Activated CD8-positive, alpha-beta T cell treated with anti-CD3 and anti-CD28 coated beads for 36 hours (primary cell): ENCODE data around the gene MCM3AP. TPM values are rescaled to one million over a fixed set of nuclear protein-coding genes. Genes with fewer than 3 reads are reported as not detected.

Experiments
- ATAC-seq: fragments of 200-7000 bp; cut with Tn5 transposase; one replicate; pipeline ENCODE4 v1.10.0; 2021; ENCODE audit warnings: mild to moderate bottlenecking, moderate library complexity
- CTCF ChIA-PET: fragments of 350-600 bp; sonication (Branson Sonifier 250); formaldehyde crosslinking; loops from one replicate; lab custom pipeline; 2021; ENCODE audit warnings: antibody characterized with exemption; lab: Charles Lee
- POLR2A ChIA-PET: fragments of 350-600 bp; sonication (Branson Sonifier 250); formaldehyde crosslinking; loops from one replicate; lab custom pipeline; 2021; ENCODE audit warnings: antibody characterized with exemption; lab: Charles Lee
- DNase-seq: peaks from one replicate; pipeline ENCODE4 v3.0.0-alpha.2; 2020
- H3K27ac Mint-ChIP-seq: one replicate; pipeline ENCODE4 v1.8.0; 2021; ENCODE audit warnings: mild to moderate bottlenecking, mixed read lengths
- H3K27me3 Mint-ChIP-seq: one replicate; pipeline ENCODE4 v1.8.0; 2021; ENCODE audit warnings: mixed read lengths
- H3K36me3 Mint-ChIP-seq: one replicate; pipeline ENCODE4 v1.8.0; 2021; ENCODE audit warnings: low read depth, mixed read lengths
- H3K4me1 Mint-ChIP-seq: one replicate; pipeline ENCODE4 v1.8.0; 2021; ENCODE audit warnings: low read depth, mixed read lengths
- H3K4me3 Mint-ChIP-seq: one replicate; pipeline ENCODE4 v1.8.0; 2021; ENCODE audit warnings: mild to moderate bottlenecking, moderate library complexity, mixed read lengths
- H3K9me3 Mint-ChIP-seq: one replicate; pipeline ENCODE4 v1.8.0; 2021; ENCODE audit warnings: mixed read lengths
- intact Hi-C: fragments of 100-400 bp; cut with micrococcal nuclease; formaldehyde crosslinking; loops from one replicate; pipeline ENCODE4 v1.10.0; 2022
- total RNA-seq, 2 experiments: library from RNA; stranded (reverse); gene quantifications; one replicate each; pipeline ENCODE4 v1.2.3, GENCODE V29; 2021
- TF ChIP-seq, protein P1 (sequence below): fragments of 200-600 bp; IDR thresholded peaks from one replicate; pipeline ENCODE4 v1.8.0; 2022; ENCODE audit warnings: antibody characterized with exemption, mild to moderate bottlenecking

MCM3AP gene
- total RNA-seq, 2 experiments from 2014 or later = 108 to 112 TPM

DNA sequence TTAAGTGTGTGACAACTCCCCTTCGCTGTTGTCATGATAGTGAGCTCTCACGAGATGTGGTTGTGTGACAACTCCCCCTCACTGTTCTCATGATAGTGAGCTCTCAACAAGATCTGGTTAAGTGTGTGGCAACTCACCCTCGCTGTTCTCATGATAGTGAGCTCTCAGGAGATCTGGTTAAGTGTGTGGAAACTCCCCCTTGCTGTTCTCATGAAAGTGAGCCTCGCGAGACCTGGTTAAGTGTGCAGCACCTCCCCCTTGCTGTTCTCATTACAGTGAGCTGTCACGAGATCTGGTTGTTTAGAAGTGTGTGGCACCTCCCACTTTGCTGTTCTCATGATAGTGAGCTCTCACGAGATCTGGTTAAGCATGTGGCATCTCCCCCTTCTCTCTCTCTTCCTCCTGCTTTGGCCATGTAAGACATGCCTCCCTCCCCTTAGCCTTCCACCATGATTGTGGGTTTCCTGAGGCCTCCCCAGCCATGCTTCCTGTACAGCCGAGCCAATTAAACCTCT is 31.7 kb downstream of the MCM3AP start:
- no peaks in the 10 kb centered on the region for H3K9me3 Mint-ChIP-seq
- peak; percentile 83 for DNase-seq
- peak; percentile 97 for ATAC-seq
- intact Hi-C loops = no loop called here
- POLR2A ChIA-PET = interaction anchor here (0.9 to 1.8 kb wide), 6 partner anchors 10 to 280 kb away, joined by 3 to 4 read pairs (median 4); no protein-coding TSS in a partner anchor
- H3K4me3 Mint-ChIP-seq = peak overlapping the region; percentile 6
- TF ChIP-seq, protein P1, sequence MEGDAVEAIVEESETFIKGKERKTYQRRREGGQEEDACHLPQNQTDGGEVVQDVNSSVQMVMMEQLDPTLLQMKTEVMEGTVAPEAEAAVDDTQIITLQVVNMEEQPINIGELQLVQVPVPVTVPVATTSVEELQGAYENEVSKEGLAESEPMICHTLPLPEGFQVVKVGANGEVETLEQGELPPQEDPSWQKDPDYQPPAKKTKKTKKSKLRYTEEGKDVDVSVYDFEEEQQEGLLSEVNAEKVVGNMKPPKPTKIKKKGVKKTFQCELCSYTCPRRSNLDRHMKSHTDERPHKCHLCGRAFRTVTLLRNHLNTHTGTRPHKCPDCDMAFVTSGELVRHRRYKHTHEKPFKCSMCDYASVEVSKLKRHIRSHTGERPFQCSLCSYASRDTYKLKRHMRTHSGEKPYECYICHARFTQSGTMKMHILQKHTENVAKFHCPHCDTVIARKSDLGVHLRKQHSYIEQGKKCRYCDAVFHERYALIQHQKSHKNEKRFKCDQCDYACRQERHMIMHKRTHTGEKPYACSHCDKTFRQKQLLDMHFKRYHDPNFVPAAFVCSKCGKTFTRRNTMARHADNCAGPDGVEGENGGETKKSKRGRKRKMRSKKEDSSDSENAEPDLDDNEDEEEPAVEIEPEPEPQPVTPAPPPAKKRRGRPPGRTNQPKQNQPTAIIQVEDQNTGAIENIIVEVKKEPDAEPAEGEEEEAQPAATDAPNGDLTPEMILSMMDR = no peak
- peak overlapping the region; percentile 93 for H3K27ac Mint-ChIP-seq
- H3K4me1 Mint-ChIP-seq = peaks cover 34% of the 10 kb centered on the region
- no peaks in the 10 kb centered on the region for H3K27me3 Mint-ChIP-seq
- CTCF ChIA-PET = interaction anchor here (0.9 to 2.4 kb wide), 2 partner anchors 24 to 31 kb away, joined by 5 to 6 read pairs; partner anchors contain the start of gene MCM3AP
- peaks cover 70% of the 10 kb centered on the region for H3K36me3 Mint-ChIP-seq

DNA sequence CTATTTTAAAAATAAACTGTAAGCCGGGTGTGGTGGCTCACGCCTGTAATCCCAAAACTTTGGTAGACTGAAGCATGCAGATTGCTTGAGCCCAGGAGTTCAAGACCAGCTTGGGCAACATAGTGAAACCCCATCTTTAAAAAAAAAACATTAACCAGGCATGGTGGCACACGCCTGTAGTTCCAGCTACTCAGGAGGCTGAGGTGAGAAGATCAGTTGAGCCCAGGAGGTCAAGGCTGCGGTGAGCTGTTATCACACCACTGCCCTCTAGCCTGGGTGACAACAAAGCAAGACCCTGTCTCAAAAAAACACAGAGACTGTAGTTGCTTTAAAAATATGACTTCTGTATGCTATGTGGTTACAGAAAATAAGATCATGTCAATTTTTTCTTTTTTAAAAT is 32.6 kb downstream of the MCM3AP start:
- Mint-ChIP-seq H3K27ac (peak overlapping the region; percentile 93), H3K9me3 (no peaks in the 10 kb centered on the region), H3K4me3 (no peak overlapping the region), H3K4me1 (peaks cover 34% of the 10 kb centered on the region), H3K27me3 (no peaks in the 10 kb centered on the region), H3K36me3 (peaks cover 66% of the 10 kb centered on the region)
- CTCF ChIA-PET = interaction anchor here (0.9 to 2.4 kb wide), 3 partner anchors 9 to 23 kb away, joined by 3 to 5 read pairs (median 4); no protein-coding TSS in a partner anchor
- TF ChIP-seq, protein P1 = no peak
- POLR2A ChIA-PET = interaction anchor here (1.1 to 1.8 kb wide), 3 partner anchors 9 to 109 kb away, joined by 3 to 4 read pairs (median 4); no protein-coding TSS in a partner anchor
- intact Hi-C loops = no loop called here
- DNase-seq (no peak), ATAC-seq (no peak)

DNA sequence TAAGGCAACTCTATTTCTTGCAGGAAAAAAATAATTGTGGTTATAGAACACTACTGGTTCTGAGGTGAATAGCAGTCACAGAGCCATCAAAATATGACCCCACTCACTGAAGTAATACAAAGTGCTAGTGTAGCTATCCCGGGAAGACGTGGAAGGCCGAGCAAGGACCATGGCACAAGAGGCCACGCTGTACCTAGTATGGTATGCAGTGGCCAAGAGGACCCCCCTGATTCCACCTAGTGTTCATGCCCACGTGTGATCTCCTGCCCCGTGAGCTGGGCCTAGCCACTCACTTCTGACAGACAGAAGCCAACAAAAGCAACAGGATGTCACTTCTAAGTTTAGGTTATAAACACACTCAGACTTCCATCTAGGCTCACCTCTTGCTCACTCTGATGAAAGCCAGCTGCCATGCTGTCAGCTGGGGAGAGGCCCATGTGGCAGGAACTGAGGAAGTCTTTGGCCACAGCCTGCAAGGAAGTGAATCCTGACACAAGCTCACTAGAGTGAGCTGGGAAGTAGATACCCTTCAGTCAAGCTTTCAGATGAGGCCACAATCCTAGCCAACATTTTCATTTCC is 35.2 kb downstream of the MCM3AP start:
- intact Hi-C loops = no loop called here
- DNase-seq = no peak
- ATAC-seq = no peak

DNA sequence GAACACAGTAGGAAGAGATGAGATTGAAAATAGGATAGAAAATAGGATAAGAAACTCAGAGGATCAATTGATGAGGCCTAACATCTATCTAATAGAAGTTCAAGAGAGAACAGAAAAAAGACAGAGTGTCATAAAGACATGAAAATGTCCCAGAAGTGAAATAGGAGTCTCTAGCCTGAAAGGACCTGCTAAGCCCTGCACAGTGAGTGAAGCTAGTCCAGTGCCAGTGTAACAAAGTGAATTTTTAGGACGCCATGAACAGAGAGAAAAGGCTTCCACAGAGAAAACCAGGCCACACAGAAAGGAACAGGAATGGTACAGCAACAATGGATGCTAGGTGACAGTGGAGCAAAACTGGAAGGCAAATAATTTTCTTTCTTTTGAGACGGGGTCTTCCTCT is 36.6 kb downstream of the MCM3AP start:
- Mint-ChIP-seq H3K27ac (no peak overlapping the region), H3K4me3 (no peak overlapping the region), H3K9me3 (no peaks in the 10 kb centered on the region), H3K4me1 (peaks cover 22% of the 10 kb centered on the region), H3K36me3 (peaks cover 49% of the 10 kb centered on the region), H3K27me3 (no peaks in the 10 kb centered on the region)
- DNase-seq = no peak
- ChIA-PET POLR2A (no interaction called here), CTCF (no interaction called here)
- no peak for ATAC-seq
- TF ChIP-seq, protein P1 = no peak
- intact Hi-C loops = no loop called here

More for the DNA sequence above, 35.2 kb downstream of the MCM3AP start:
- Mint-ChIP-seq H3K9me3 (no peaks in the 10 kb centered on the region), H3K36me3 (peaks cover 60% of the 10 kb centered on the region), H3K4me3 (no peak overlapping the region), H3K27ac (peak overlapping the region; percentile 79), H3K4me1 (peaks cover 34% of the 10 kb centered on the region), H3K27me3 (no peaks in the 10 kb centered on the region)
- TF ChIP-seq, protein P1 = no peak
- CTCF ChIA-PET = interaction anchor here (1.3 to 1.5 kb wide), 2 partner anchors 20 to 25 kb away, joined by 4 to 5 read pairs; no protein-coding TSS in a partner anchor
- POLR2A ChIA-PET = no interaction called here

DNA sequence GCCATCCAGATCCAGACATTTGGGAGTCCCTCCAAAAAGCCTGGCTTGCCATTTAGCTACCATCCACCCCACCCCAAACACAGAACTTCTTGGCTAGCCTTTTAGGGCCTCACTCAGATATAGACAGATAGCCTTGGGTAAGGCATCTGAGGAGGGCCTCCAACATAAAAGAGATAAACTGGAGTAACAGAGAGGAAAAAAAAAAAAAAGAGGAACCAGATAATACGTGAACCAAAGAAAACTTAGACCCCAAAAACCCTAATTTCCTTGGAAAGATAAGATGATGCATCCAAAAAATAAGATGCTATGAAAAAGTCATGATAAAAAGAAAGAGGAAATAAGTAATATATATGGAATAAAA is 37.0 kb downstream of the MCM3AP start:
- Mint-ChIP-seq H3K4me3 (no peak overlapping the region), H3K9me3 (no peaks in the 10 kb centered on the region), H3K27ac (no peak overlapping the region), H3K36me3 (peaks cover 47% of the 10 kb centered on the region), H3K4me1 (peaks cover 17% of the 10 kb centered on the region), H3K27me3 (no peaks in the 10 kb centered on the region)
- DNase-seq (no peak), ATAC-seq (no peak)
- ChIA-PET POLR2A (no interaction called here), CTCF (no interaction called here)
- intact Hi-C loops = no loop called here
- TF ChIP-seq, protein P1 = no peak
